Neural crest cell (in vitro differentiated cells): ENCODE results near the gene ARHGAP26. TPM values are rescaled to one million over a fixed set of nuclear protein-coding genes. Genes with fewer than 3 reads are reported as not detected.

Source experiments
- DNase-seq: peaks from one replicate; pipeline ENCODE4 v3.0.0; 2021; ENCODE audit warnings: low read depth, mixed read lengths, low spot score
- H3K27ac Mint-ChIP-seq: one replicate; pipeline ENCODE4 v1.8.0; 2021; ENCODE audit warnings: mild to moderate bottlenecking, mixed read lengths; ENCODE audit not compliant: unreplicated experiment
- H3K27me3 Mint-ChIP-seq: 2 replicates; pipeline ENCODE4 v1.8.0; 2021; ENCODE audit warnings: low read depth, mild to moderate bottlenecking, mixed read lengths
- H3K36me3 Mint-ChIP-seq: 2 replicates; pipeline ENCODE4 v1.8.0; 2021; ENCODE audit warnings: low read depth, mild to moderate bottlenecking, mixed read lengths
- H3K4me1 Mint-ChIP-seq: 2 replicates; pipeline ENCODE4 v1.8.0; 2021; ENCODE audit warnings: mixed read lengths
- H3K4me3 Mint-ChIP-seq: one replicate; pipeline ENCODE4 v1.8.0; 2021; ENCODE audit warnings: mild to moderate bottlenecking, mixed read lengths
- H3K9me3 Mint-ChIP-seq: 2 replicates; pipeline ENCODE4 v1.8.0; 2021; ENCODE audit warnings: mixed read lengths
- CTCF ChIP-seq: fragments of 200-600 bp; sonication (generic); conservative IDR thresholded peaks from 2 replicates; pipeline ENCODE4 v1.5.0; 2021; ENCODE audit warnings: antibody characterized with exemption, mild to moderate bottlenecking
- total RNA-seq: library from RNA; stranded (reverse); gene quantifications from 2 replicates; pipeline ENCODE4 v1.2.1, GENCODE V29; 2021

Gene ARHGAP26
- total RNA-seq, 1 donor from 2014 or later, result 5.5 TPM

- Mint-ChIP-seq H3K27me3 (no peaks in the 10 kb centered on the region), H3K36me3 (no peaks in the 10 kb centered on the region), H3K27ac (no peak overlapping the region), H3K4me3 (no peak overlapping the region), H3K4me1 (peaks cover 48% of the 10 kb centered on the region), H3K9me3 (peaks cover 2% of the 10 kb centered on the region)
- DNase-seq, result no peak
- no peak for TF ChIP-seq CTCF
These were observed 40.6 kb downstream of the ARHGAP26 start for GRCh38 chr5:142810743-142811290.

- Mint-ChIP-seq H3K27ac (no peak overlapping the region), H3K27me3 (no peaks in the 10 kb centered on the region), H3K36me3 (no peaks in the 10 kb centered on the region), H3K4me3 (no peak overlapping the region), H3K9me3 (peaks cover 2% of the 10 kb centered on the region), H3K4me1 (peaks cover 42% of the 10 kb centered on the region)
- no peak for DNase-seq
- TF ChIP-seq CTCF, result no peak
These were observed 41.8 kb downstream of the ARHGAP26 start for GRCh38 chr5:142811866-142812557.

- TF ChIP-seq CTCF, result no peak
- Mint-ChIP-seq H3K9me3 (peaks cover 2% of the 10 kb centered on the region), H3K36me3 (no peaks in the 10 kb centered on the region), H3K27ac (no peak overlapping the region), H3K27me3 (no peaks in the 10 kb centered on the region), H3K4me1 (peaks cover 33% of the 10 kb centered on the region), H3K4me3 (no peak overlapping the region)
- DNase-seq, result no peak
These were observed 43.0 kb downstream of the ARHGAP26 start for GRCh38 chr5:142813220-142813619.

GRCh38 chr5:142814122-142814521 lies 43.9 kb downstream of the ARHGAP26 start:
- Mint-ChIP-seq H3K27me3 (no peaks in the 10 kb centered on the region), H3K36me3 (no peaks in the 10 kb centered on the region), H3K27ac (no peak overlapping the region), H3K4me1 (peaks cover 26% of the 10 kb centered on the region), H3K9me3 (peaks cover 2% of the 10 kb centered on the region), H3K4me3 (no peak overlapping the region)
- DNase-seq, result no peak
- no peak for TF ChIP-seq CTCF

DNA sequence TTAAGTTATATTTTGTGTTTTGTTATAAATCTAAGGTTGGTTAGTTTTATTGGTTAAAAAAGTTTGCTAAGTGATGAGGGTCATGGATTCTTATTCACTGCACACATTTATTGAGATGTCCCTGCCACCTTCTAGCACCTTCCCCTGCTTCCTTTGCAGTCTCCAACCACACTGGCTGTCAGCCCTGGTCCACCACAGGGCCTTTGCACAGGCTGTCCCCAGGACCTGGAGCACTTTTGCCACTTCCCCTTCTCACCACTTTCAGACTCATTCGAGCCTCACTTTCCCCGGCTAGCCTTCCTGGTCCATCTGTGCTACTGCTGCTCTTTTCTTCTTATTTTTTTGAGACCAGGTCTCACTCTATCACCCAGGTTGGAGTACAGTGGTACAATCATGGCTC lies 45.3 kb downstream of the ARHGAP26 start:
- H3K27me3 Mint-ChIP-seq, result no peaks in the 10 kb centered on the region
- H3K36me3 Mint-ChIP-seq, result no peaks in the 10 kb centered on the region
- H3K27ac Mint-ChIP-seq, result no peak overlapping the region
- H3K9me3 Mint-ChIP-seq, result peaks cover 2% of the 10 kb centered on the region
- no peak for DNase-seq
- peaks cover 13% of the 10 kb centered on the region for H3K4me1 Mint-ChIP-seq
- no peak for TF ChIP-seq CTCF
- H3K4me3 Mint-ChIP-seq, result no peak overlapping the region
